Measurements from ENCODE around the gene TTC6.

The TTC6 gene

GRCh38 chr14:37579274-37579673, 16.2 kb upstream of the TTC6 start:
- H3K4me3 ChIP-seq (ENCODE audit: low read length), result no peak overlapping the region
- no peak for TF ChIP-seq ZNF274 (IDR thresholded peaks at IDR 0.05; ENCODE audit: low read depth, low read length)

- H3K4me3 ChIP-seq (ENCODE audit: low read length), result no peak overlapping the region
- TF ChIP-seq ZNF274 (IDR thresholded peaks at IDR 0.05; ENCODE audit: low read depth, low read length), result no peak
Measured at GRCh38 chr14:37580146-37580545, 15.3 kb upstream of the TTC6 start.

GRCh38 chr14:37583358-37584210, 11.8 kb upstream of the TTC6 start:
- H3K4me3 ChIP-seq (ENCODE audit: low read length), result no peak overlapping the region
- no peak for TF ChIP-seq ZNF274 (IDR thresholded peaks at IDR 0.05; ENCODE audit: low read depth, low read length)

DNA sequence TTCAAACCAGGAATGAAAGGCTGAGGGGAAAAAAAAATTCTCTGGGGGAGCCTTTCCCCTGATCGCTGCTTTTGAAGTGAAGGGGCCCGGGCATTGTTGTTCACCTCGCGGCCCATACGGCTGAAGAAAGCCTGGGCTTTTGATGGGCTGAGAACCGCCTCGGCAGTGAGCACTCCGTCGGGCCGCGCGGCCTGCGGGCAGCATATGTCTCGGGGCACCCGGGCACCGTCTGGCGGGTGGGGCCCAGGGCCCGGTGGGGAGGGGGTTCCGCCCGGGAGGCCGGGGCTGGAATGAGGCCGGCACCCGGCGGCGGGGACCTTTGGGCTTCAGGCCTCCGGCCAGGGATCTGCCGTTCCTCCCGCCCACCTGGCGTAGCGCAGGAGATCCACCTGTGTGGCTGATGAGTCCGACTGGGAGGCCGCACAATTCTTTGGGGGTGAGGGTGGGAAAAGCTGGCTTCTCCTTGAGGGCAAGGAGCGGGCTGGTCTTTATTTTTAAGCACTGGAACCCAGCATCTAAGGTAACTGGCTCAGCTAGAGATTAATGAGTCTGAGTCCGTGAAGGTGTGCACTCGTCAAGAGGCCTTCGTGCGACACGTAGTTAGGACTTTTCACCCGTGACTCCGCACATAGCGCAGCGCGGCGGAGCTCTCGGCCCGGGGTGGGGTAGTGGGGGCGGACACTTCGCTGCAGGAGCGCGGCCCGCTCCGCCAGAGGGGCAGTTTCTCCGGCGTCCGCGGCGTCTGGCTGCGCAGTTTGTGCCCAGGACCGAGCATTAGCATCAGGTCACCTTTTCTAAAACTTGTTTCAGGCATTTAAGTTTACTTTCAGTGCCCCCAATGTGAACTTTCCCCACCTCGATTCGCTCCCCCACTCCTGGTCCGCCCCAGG, 11.0 kb upstream of the TTC6 start:
- H3K4me3 ChIP-seq (ENCODE audit: low read length), result no peak overlapping the region
- no peak for TF ChIP-seq ZNF274 (IDR thresholded peaks at IDR 0.05; ENCODE audit: low read depth, low read length)

DNA sequence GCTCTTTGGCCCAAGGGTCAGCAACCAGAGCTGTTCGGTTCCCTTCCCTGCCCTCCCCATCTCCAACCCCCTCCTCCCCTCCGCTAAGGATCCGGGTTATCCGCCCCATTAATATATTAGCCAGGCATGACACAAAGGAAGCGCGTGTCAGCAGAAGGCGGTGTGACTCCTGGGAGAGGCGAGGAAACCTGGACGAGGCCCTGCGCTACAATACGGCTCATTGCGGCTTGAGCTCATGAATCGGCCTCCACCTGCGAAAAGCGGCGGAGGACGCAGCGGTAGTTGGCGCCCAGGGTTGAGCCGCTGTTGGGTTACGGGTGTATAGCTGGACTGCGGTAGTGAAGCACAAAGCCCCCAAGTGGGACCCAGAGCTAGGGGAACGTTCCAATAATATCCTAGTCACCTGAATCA, 10.3 kb upstream of the TTC6 start:
- H3K4me3 ChIP-seq (ENCODE audit: low read length), result no peak overlapping the region
- TF ChIP-seq ZNF274 (IDR thresholded peaks at IDR 0.05; ENCODE audit: low read depth, low read length), result no peak

GRCh38 chr14:37585971-37586796, 9.2 kb upstream of the TTC6 start:
- TF ChIP-seq ZNF274 (IDR thresholded peaks at IDR 0.05; ENCODE audit: low read depth, low read length), result no peak
- H3K4me3 ChIP-seq (ENCODE audit: low read length), result no peak overlapping the region

- no peak for TF ChIP-seq ZNF274 (IDR thresholded peaks at IDR 0.05; ENCODE audit: low read depth, low read length)
- no peak overlapping the region for H3K4me3 ChIP-seq (ENCODE audit: low read length)
Measured at GRCh38 chr14:37586797-37587130, 8.7 kb upstream of the TTC6 start.

DNA sequence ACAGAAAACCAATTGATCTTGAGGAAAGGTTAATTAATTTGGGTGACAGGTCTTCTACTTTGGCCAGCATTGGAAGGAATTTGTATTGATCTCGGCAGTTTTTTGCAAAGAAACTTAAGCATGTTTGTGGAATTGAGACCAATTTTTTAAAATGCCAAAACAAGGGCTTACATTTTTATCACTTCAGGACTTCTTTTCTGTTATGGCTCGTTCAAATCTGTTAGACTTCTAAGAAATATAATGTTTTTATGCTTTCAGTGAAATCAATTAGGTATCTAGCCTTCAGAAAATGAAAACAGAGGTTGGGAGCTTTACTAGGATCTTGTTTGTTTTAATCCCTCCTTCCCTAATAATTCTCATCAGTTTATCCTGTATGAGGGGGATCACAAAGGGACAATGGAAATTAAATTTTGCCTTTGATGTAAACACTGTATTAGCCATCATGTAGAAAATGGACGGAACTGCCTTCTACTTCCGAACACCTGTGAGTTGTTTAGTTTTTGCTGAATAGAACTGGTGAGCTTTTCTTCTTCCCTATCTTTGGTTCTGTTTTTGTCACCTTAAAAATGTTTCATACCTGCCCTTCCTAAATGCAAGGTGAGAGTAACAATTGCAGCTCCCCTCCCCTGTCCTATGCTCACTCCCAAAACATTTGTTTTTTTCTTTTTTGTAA, 8.2 kb upstream of the TTC6 start:
- no peak overlapping the region for H3K4me3 ChIP-seq (ENCODE audit: low read length)
- TF ChIP-seq ZNF274 (IDR thresholded peaks at IDR 0.05; ENCODE audit: low read depth, low read length), result no peak

DNA sequence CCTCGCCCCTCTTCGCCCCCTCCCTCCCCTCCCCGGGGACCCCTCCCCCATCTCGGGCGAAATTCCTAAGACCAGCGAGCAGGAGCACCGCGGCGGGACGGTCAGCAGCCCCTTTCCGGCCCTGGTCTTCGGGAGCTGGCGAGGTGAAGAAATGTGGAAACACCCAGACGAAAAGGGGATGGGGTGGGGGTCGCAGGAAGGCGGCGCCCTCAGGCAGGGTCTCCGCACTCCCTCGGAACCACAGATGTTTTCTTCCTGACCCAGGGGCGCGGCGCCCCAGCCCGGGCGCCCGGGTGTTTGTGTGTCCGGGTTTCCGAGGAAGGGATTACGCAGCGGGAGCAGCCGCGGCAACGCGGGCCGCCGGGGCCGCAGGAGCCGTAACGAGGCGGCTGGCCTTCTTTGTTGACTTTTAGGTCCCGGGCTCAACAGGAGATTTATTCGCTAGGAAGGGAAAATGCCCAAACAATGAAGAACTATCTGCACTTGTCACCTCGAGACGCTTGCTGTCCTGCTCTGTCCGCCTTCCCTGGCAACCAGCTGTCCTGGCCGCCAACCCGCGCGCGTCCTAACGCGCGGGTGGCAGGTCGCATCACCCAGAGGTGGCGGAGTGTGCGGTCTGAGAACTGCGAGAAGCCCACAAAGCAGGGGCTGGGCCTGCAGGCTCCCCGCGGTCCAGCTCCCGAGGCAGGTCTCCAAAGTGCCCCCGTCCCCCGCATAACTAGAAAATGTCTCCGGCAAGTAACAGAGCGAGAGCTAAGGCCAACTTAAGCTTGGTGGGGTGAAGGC, 7.4 kb upstream of the TTC6 start:
- H3K4me3 ChIP-seq (ENCODE audit: low read length), result no peak overlapping the region
- no peak for TF ChIP-seq ZNF274 (IDR thresholded peaks at IDR 0.05; ENCODE audit: low read depth, low read length)

GRCh38 chr14:37588667-37588955, 6.8 kb upstream of the TTC6 start:
- H3K4me3 ChIP-seq (ENCODE audit: low read length), result no peak overlapping the region
- no peak for TF ChIP-seq ZNF274 (IDR thresholded peaks at IDR 0.05; ENCODE audit: low read depth, low read length)

DNA sequence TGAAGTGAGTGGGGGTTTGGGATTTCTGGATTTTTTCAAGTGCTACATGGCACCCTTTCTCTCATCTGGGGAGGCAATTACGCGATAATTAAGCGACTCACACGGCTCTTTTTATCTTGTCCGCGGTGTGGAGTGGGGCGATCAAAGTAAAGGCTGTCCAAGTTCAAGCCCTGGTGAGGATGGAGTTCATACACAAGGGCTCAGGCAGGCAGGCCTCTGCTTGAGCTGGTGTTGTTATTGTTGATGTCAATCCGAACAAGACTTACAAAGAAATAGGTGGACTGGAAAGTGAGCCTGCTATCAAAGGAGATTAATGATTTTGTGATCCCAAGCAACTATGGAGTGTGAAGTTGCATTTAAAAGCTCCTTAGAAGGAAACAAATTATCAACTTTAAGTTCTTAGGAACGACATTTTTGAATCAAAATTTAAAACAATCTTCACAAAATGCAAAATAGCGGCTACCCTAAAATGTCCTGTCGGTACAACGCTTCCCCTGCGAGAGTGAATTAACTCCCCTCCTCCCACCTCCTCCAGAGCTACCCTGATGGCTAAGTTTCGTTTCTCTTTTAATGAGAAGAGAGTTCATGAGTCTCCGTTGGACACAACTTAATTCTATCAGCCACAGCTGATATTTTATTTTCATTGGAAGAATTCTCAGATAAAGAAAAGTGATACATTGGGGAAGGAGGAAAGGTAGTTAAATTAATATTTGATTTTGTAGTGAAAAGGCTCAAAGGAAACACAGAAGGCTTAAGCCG, 6.3 kb upstream of the TTC6 start:
- no peak for TF ChIP-seq ZNF274 (IDR thresholded peaks at IDR 0.05; ENCODE audit: low read depth, low read length)
- H3K4me3 ChIP-seq (ENCODE audit: low read length), result no peak overlapping the region; the same call in 1 of the 2 replicates

- no peak overlapping the region; the same call in 1 of the 2 replicates for H3K4me3 ChIP-seq (ENCODE audit: low read length)
- TF ChIP-seq ZNF274 (IDR thresholded peaks at IDR 0.05; ENCODE audit: low read depth, low read length), result no peak
Measured at GRCh38 chr14:37589715-37590427, 5.6 kb upstream of the TTC6 start.
